GM18505 (cell line): Measurements from ENCODE around the gene SUMO3.

ENCODE experiments used
- ATAC-seq: cut with Tn5 transposase; IDR thresholded peaks from one replicate; pipeline ENCODE4 v1.9.1; 2021; ENCODE audit not compliant: unreplicated experiment
- POLR2A ChIP-seq: IDR thresholded peaks from 4 replicates; pipeline ENCODE4 v1.6.1; 2011; ENCODE audit warnings: borderline replicate concordance; ENCODE audit not compliant: insufficient read depth, insufficient read length; ENCODE audit errors: extremely low read depth

Gene SUMO3

DNA sequence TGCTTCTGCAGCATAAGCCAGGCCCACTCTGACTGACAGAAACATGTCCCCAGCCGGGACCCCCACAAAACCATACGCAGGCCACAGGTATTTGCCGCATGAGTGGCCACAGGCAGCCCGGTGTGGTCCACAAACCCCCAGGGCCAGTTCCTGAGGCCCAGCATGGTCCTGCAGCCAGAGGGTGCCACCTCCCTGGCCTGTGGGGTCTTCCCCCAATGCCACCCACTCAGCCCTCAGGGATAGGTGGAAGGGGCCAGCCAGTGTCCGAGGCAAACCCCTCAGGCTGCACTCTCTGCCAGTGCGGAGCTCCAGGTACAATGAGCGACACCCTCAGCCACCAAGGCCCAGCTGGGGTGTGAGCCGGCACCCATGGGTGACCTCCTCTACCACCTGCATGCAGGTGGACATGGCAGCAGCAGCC lies 59.7 kb downstream of the SUMO3 start:
- no peak for TF ChIP-seq POLR2A
- ATAC-seq: no peak

DNA sequence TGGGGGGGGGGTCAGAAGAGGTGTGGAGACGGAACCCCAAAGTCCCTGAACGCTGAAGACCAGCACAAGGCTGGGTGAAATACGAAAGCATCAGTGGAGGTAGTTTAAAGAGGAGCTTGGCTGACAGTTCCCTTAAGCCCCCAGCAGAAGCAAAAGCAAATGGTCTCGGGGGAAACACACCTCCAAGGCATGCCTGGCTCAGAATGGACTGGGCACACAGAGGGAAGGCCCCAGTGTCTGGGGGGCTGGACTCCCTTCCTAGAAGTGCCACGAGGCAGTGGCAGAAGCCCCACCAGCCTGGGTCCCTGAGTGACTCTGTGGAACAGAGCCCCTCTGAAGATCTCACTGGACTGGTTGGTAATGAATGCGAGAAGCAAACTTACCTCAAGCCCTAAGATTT lies 60.1 kb downstream of the SUMO3 start:
- no peak for TF ChIP-seq POLR2A
- no peak for ATAC-seq

DNA sequence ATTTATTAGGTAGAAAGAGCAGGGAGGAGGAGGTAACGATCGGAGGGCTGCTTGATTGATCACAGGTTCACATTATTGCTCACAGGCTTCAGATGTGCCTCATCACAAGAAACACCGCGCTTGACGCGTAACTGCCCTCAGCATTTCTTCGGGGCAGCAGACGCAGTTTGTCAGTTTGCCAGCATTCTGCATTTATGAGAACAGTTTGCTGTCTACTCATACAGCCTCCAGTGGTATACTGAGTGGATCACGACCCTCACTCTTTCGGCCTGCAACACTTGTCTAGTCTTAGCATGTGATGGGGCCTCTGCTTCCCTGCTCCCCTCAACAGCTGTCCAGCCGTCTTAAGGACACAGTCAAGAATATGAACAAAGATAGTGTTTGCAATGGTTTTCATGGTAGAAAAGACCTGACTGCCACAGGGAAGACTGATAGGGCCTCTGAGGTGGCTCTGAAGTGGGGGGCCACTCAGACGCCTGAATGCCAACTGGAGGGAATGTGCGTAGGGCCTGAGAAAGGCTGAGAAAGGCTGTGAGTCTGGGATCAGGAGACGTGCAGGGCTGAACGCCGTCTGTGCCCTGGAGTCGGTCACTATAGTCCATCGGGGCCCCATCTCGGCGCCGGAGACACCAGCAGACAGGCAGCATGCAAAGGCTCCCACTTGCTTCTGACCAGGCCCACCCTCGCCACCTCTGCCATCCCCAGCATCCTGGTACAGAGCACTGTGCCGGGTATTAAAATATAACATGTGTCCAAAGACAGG lies 61.3 kb downstream of the SUMO3 start:
- ATAC-seq: no peak
- no peak for TF ChIP-seq POLR2A
